ENCODE results near the gene PRCP.

DNA sequence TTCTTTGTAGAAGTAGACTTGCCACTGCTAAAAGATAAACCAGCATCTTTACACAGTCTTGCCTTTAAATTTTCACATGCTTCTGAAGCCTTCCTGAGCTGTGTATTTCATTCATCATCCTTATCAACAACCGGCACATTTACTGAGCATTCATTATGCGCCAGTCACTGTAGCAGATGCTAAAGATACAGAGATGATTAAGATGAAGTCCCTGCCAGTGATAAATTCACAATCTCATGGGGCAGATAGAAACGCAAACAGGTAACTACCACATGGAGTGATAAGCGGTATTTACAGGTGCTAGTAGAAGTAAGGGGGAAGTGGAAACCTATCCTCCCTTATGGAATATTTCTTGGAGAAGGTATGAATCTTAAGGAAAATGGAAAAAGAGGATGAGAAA is 67.2 kb downstream of the PRCP start:
- TF ChIP-seq SUZ12 (IDR thresholded peaks at IDR 0.05; ENCODE audit: extremely low read depth, insufficient read depth, insufficient read length) (no peak), YY1 (IDR thresholded peaks at IDR 0.05; ENCODE audit: insufficient read depth, insufficient read length) (no peak), ZNF274 (IDR thresholded peaks at IDR 0.05; ENCODE audit: low read depth, low read length) (no peak)

Measured in NT2/D1 (cell line).